GM23338 (cell line): ENCODE data around the gene DNAAF5. TPM values are rescaled to one million over a fixed set of nuclear protein-coding genes. Genes with fewer than 3 reads are reported as not detected.
A peak's percentile ranks its signal among the peaks of the same experiment; 100 is the strongest.

Experiments
- ATAC-seq: fragments of 200-7000 bp; cut with Tn5 transposase; 3 replicates; pipeline ENCODE4 v1.9.1; 2020
- DNase-seq: peaks from one replicate; pipeline ENCODE4 v3.0.0-alpha.2; 2015; ENCODE audit warnings: low spot score
- H2AFZ ChIP-seq: fragments of 200-600 bp; sonication (generic); 2 replicates; pipeline ENCODE4 v1.8.0; 2016; ENCODE audit warnings: antibody characterized with exemption, mild to moderate bottlenecking, moderate library complexity
- H3F3A ChIP-seq: fragments of 200-600 bp; sonication (generic); replicated peaks from 2 replicates; pipeline ENCODE4 v1.8.0; 2017; ENCODE audit warnings: antibody characterized with exemption, mixed run types, low read depth
- H3K27ac ChIP-seq: fragments of 200-600 bp; sonication (generic); 2 replicates; pipeline ENCODE4 v1.6.1; 2016; ENCODE audit warnings: low read depth
- H3K27me3 ChIP-seq: fragments of 200-600 bp; sonication (generic); 2 replicates; pipeline ENCODE4 v1.8.0; 2016; ENCODE audit warnings: mild to moderate bottlenecking, mixed run types, moderate library complexity; ENCODE audit not compliant: insufficient read depth
- H3K36me3 ChIP-seq: fragments of 200-600 bp; sonication (generic); 2 replicates; pipeline ENCODE4 v1.8.0; 2016; ENCODE audit warnings: mild to moderate bottlenecking; ENCODE audit not compliant: insufficient read depth
- H3K4me1 ChIP-seq: fragments of 200-600 bp; sonication (generic); 2 replicates; pipeline ENCODE4 v1.8.0; 2016; ENCODE audit warnings: mild to moderate bottlenecking, moderate library complexity; ENCODE audit not compliant: insufficient read depth
- H3K4me2 ChIP-seq: fragments of 200-600 bp; sonication (generic); 2 replicates; pipeline ENCODE4 v1.7.1; 2017; ENCODE audit warnings: mixed run types
- H3K4me3 ChIP-seq: fragments of 200-600 bp; sonication (generic); 2 replicates; pipeline ENCODE4 v1.6.1; 2016; ENCODE audit warnings: mixed run types
- H3K79me2 ChIP-seq: fragments of 200-600 bp; sonication (generic); replicated peaks from 2 replicates; pipeline ENCODE4 v1.8.0; 2017; ENCODE audit warnings: mild to moderate bottlenecking; ENCODE audit not compliant: insufficient read depth
- H3K9me2 ChIP-seq: fragments of 200-600 bp; sonication (generic); 2 replicates; pipeline ENCODE4 v1.8.0; 2017; ENCODE audit not compliant: insufficient read depth
- H4K20me1 ChIP-seq: fragments of 200-600 bp; sonication (generic); replicated peaks from 2 replicates; pipeline ENCODE4 v1.8.0; 2017; ENCODE audit warnings: mild to moderate bottlenecking; ENCODE audit not compliant: insufficient read depth
- H3K27ac Mint-ChIP-seq: 2 replicates; pipeline ENCODE4 v1.8.0; 2020; ENCODE audit warnings: inconsistent platforms, mild to moderate bottlenecking, moderate library complexity, mixed read lengths
- H3K27me3 Mint-ChIP-seq: 3 replicates; pipeline ENCODE4 v1.8.0; 2022; ENCODE audit warnings: low read depth, mild to moderate bottlenecking, moderate library complexity, mixed read lengths, inconsistent platforms; ENCODE audit not compliant: insufficient read depth, poor library complexity
- H3K36me3 Mint-ChIP-seq: 3 replicates; pipeline ENCODE4 v1.8.0; 2021; ENCODE audit warnings: low read depth, mild to moderate bottlenecking, inconsistent platforms, moderate library complexity, mixed read lengths
- H3K4me1 Mint-ChIP-seq: 3 replicates; pipeline ENCODE4 v1.8.0; 2020; ENCODE audit warnings: mild to moderate bottlenecking, inconsistent platforms, mixed read lengths
- H3K4me3 Mint-ChIP-seq: 3 replicates; pipeline ENCODE4 v1.8.0; 2021; ENCODE audit warnings: moderate library complexity, mild to moderate bottlenecking, inconsistent platforms, mixed read lengths
- H3K9me3 Mint-ChIP-seq: 3 replicates; pipeline ENCODE4 v1.8.0; 2020; ENCODE audit warnings: moderate library complexity, mild to moderate bottlenecking, inconsistent platforms, mixed read lengths
- CTCF ChIP-seq, 2 experiments: fragments of 200-600 bp in 1 of 2; sonication (generic) in 1 of 2; conservative IDR thresholded peaks; 2 replicates each; pipeline versions ENCODE4 v1.5.1 to v1.6.1; 2016 to 2017; ENCODE audit warnings: antibody characterized with exemption in 2 of 2, low read depth in 2 of 2, mild to moderate bottlenecking in 2 of 2, moderate library complexity in 1 of 2
- ETS1 ChIP-seq: IDR thresholded peaks from 2 replicates; pipeline ENCODE4 v1.6.1; 2016; ENCODE audit warnings: antibody characterized with exemption
- EZH2phosphoT487 ChIP-seq: fragments of 200-600 bp; sonication (generic); IDR thresholded peaks from one replicate; pipeline ENCODE4 v1.8.1; 2018; ENCODE audit warnings: antibody characterized with exemption; ENCODE audit not compliant: unreplicated experiment
- JUNB ChIP-seq: IDR thresholded peaks from one replicate; pipeline ENCODE4 v1.6.1; 2016; ENCODE audit warnings: antibody characterized with exemption; ENCODE audit not compliant: unreplicated experiment
- POLR2AphosphoS5 ChIP-seq: IDR thresholded peaks from 2 replicates; pipeline ENCODE4 v1.6.1; 2016; ENCODE audit warnings: antibody characterized with exemption, low read depth
- REST ChIP-seq: IDR thresholded peaks from one replicate; pipeline ENCODE4 v1.6.1; 2018; ENCODE audit warnings: antibody characterized with exemption; ENCODE audit not compliant: unreplicated experiment
- STAT1 ChIP-seq: IDR thresholded peaks from one replicate; pipeline ENCODE4 v1.6.1; 2016; ENCODE audit warnings: antibody characterized with exemption; ENCODE audit not compliant: unreplicated experiment
- ZNF331 ChIP-seq: fragments of 250-450 bp; sonication (Bioruptor Pico); IDR thresholded peaks from 2 replicates; pipeline ENCODE4 v1.5.0; 2020; ENCODE audit warnings: low read depth, mild to moderate bottlenecking, moderate library complexity
- polyA plus RNA-seq: library from polyadenylated mRNA; unstranded; fragments of >200 nt; fragmentation: Nextera tagmentation; extraction: Ambion mirVana; gene quantifications from 2 replicates; pipeline ENCODE4 v1.2.1, GENCODE V29; 2016
- total RNA-seq: library from RNA; depleted of rRNA; stranded (reverse); fragments of >200 nt; shearing (Covaris generic); gene quantifications from 2 replicates; pipeline ENCODE4 v1.2.3, GENCODE V29; 2014

DNAAF5 gene
- total and polyA plus RNA-seq, 2 experiments from 2014 or later, result 20.4 to 86.7 TPM

GRCh38 chr7:831596-832166 lies 105.2 kb downstream of the DNAAF5 start:
- ATAC-seq (no peak), DNase-seq (no peak)
- Mint-ChIP-seq H3K36me3 (peaks cover 23% of the 10 kb centered on the region), H3K9me3 (no peaks in the 10 kb centered on the region), H3K27me3 (peaks cover 12% of the 10 kb centered on the region), H3K4me1 (peaks cover 44% of the 10 kb centered on the region), H3K27ac (peak overlapping the region; percentile 86), H3K4me3 (peak overlapping the region; percentile 15; the same call in 1 of the 3 replicates)
- H3K27me3 ChIP-seq, result no peaks in the 10 kb centered on the region
- H2AFZ ChIP-seq, result no peak overlapping the region
- TF ChIP-seq CTCF (conservative IDR thresholded peaks at IDR 0.05; ENCODE audit: low read depth in 2 of 2) (no peak), JUNB (no peak), STAT1 (no peak), POLR2AphosphoS5 (no peak), ETS1 (no peak), EZH2phosphoT487 (no peak), ZNF331 (CRISPR knock-in tag) (no peak), REST (no peak)
- peaks cover 71% of the 10 kb centered on the region for H4K20me1 ChIP-seq
- peak overlapping the region; percentile 34 for H3K27ac ChIP-seq
- H3K4me2 ChIP-seq, result peak overlapping the region; percentile 30
- H3K4me3 ChIP-seq, result peak overlapping the region; percentile 9
- H3K9me2 ChIP-seq, result no peaks in the 10 kb centered on the region
- peaks cover 98% of the 10 kb centered on the region for H3K79me2 ChIP-seq
- H3F3A ChIP-seq, result no peaks in the 10 kb centered on the region
- H3K36me3 ChIP-seq, result no peaks in the 10 kb centered on the region; the same call in 1 of the 2 replicates
- H3K4me1 ChIP-seq, result peaks cover 18% of the 10 kb centered on the region
